Esophagus (tissue), 2 donors: ENCODE results near the gene LIN28B. TPM values are rescaled to one million over a fixed set of nuclear protein-coding genes. Genes with fewer than 3 reads are reported as not detected.

Source experiments
- polyA plus RNA-seq, 2 donors: library from polyadenylated mRNA; stranded (reverse); fragments of 200-250 nt; gene quantifications; one replicate each; pipeline ENCODE4 v1.2.3, GENCODE V29; 2013
- donor health status: healthy with polysubstance abuse.
- donor health status: Bipolar disorder and iron deficiency.

Gene LIN28B
- polyA plus RNA-seq, 2 donors: not detected

Other genes with a start within 250 kb of the LIN28B start
- gene HACE1, start 97.2 kb upstream of the LIN28B start, polyA plus RNA-seq: 1 to 10 TPM; 6.4 to 8.6 TPM
- gene POPDC3, start 222.9 kb downstream of the LIN28B start, polyA plus RNA-seq: under 1 TPM in 1 of 2 donors, not detected in 1; 0.24 TPM